Measurements from ENCODE around the gene ANKRD44.
"Not testable (repeated sequence)": the region's sequence is repeated elsewhere in the genome, so short reads cannot be mapped to it uniquely, and the experiment has no call there.

Gene ANKRD44

GRCh38 chr2:197315371-197315770, 4.8 kb upstream of the ANKRD44 start:
- DNase-seq = no peak

GRCh38 chr2:197312186-197312585, 1.6 kb upstream of the ANKRD44 start:
- DNase-seq = no peak

GRCh38 chr2:197311421-197312033, 947 bp upstream of the ANKRD44 start:
- DNase-seq = no peak

GRCh38 chr2:197310987-197311420, 424 bp upstream of the ANKRD44 start:
- no peak for DNase-seq

GRCh38 chr2:197309691-197310231, 819 bp downstream of the ANKRD44 start:
- peak; percentile 31 for DNase-seq

GRCh38 chr2:197308996-197309690, 1.4 kb downstream of the ANKRD44 start:
- no peak for DNase-seq

- DNase-seq = no peak
Measured at GRCh38 chr2:197308585-197308984, 2.0 kb downstream of the ANKRD44 start.

- no peak for DNase-seq
Measured at GRCh38 chr2:197307933-197308521, 2.6 kb downstream of the ANKRD44 start.

- DNase-seq = no peak
Measured at GRCh38 chr2:197307236-197307932, 3.2 kb downstream of the ANKRD44 start.

GRCh38 chr2:197306696-197307040, 3.9 kb downstream of the ANKRD44 start:
- DNase-seq = no peak

- no peak for DNase-seq
Measured at GRCh38 chr2:197306024-197306695, 4.4 kb downstream of the ANKRD44 start.

GRCh38 chr2:197304556-197305011, 6.0 kb downstream of the ANKRD44 start:
- DNase-seq = no peak

GRCh38 chr2:197300139-197300538, 10.4 kb downstream of the ANKRD44 start:
- DNase-seq = no peak

- DNase-seq = no peak
Measured at GRCh38 chr2:197298609-197299008, 12.0 kb downstream of the ANKRD44 start.

- no peak for DNase-seq
Measured at GRCh38 chr2:197297772-197298318, 12.7 kb downstream of the ANKRD44 start.

- DNase-seq = no peak
Measured at GRCh38 chr2:197297266-197297665, 13.3 kb downstream of the ANKRD44 start.

GRCh38 chr2:197296835-197297234, 13.7 kb downstream of the ANKRD44 start:
- DNase-seq = no peak

- DNase-seq = no peak
Measured at GRCh38 chr2:197294260-197294659, 16.3 kb downstream of the ANKRD44 start.

GRCh38 chr2:197293252-197294007, 17.1 kb downstream of the ANKRD44 start:
- DNase-seq = no peak

- no peak for DNase-seq
Measured at GRCh38 chr2:197292619-197293018, 18.0 kb downstream of the ANKRD44 start.

GRCh38 chr2:197287596-197287932, 23.0 kb downstream of the ANKRD44 start:
- DNase-seq = not testable (repeated sequence)
